Mucosa of descending colon (tissue), 3 donors: ENCODE results near the gene CXXC5. TPM values are rescaled to one million over a fixed set of nuclear protein-coding genes. Genes with fewer than 3 reads are reported as not detected.
"Not testable (repeated sequence)": the region's sequence is repeated elsewhere in the genome, so short reads cannot be mapped to it uniquely, and the experiment has no call there.

Experiments
- ATAC-seq: fragments of 200-7000 bp; cut with Tn5 transposase; one replicate; pipeline ENCODE4 v1.9.1; 2020; ENCODE audit warnings: mild to moderate bottlenecking, moderate library complexity
- DNase-seq, 3 donors: peaks; one replicate each; pipeline ENCODE4 v3.0.0-alpha.2; 2020
- H3K36me3 ChIP-seq: fragments of 200-600 bp; one replicate; pipeline ENCODE4 v1.8.0; 2021; ENCODE audit warnings: low read depth, mild to moderate bottlenecking
- H3K4me1 ChIP-seq: fragments of 200-600 bp; one replicate; pipeline ENCODE4 v1.8.0; 2021; ENCODE audit warnings: low read depth, mild to moderate bottlenecking
- H3K4me3 ChIP-seq: fragments of 200-600 bp; one replicate; pipeline ENCODE4 v1.8.0; 2021; ENCODE audit warnings: mild to moderate bottlenecking
- H3K9me3 ChIP-seq: fragments of 200-600 bp; one replicate; pipeline ENCODE4 v1.8.0; 2021; ENCODE audit warnings: mild to moderate bottlenecking
- intact Hi-C, 2 donors: fragments of 100-400 bp; cut with DNase I in 1 of 2; cut with micrococcal nuclease in 1 of 2; formaldehyde crosslinking; loops; one replicate each; pipeline versions ENCODE4 v1.11.0 to v1.11.1; 2022; cut with DNase I, micrococcal nuclease
- total RNA-seq, 3 donors: library from RNA; stranded (reverse); fragmentation: NEBNext Ultra II Directional in 2 of 3; extraction: Animal tissue kit (Norgen Biotek cat#: 25700) in 2 of 3; gene quantifications; one replicate each; pipeline versions ENCODE4 v1.2.1 to v1.2.4, GENCODE V29; 2021 to 2023
- TF ChIP-seq, protein P1 (sequence below): fragments of 200-600 bp; IDR thresholded peaks from one replicate; pipeline ENCODE4 v1.8.0; 2022; ENCODE audit warnings: antibody characterized with exemption, mild to moderate bottlenecking
- donor health status: DM: no; HTN: no; CAD: no; lungs with moderate emphysema.
- donor health status: DM: no; HTN: no; CAD: no.
- donor health status: DM: no; HTN: yes; CAD: no.

CXXC5 gene
- total RNA-seq, 3 donors from 2014 or later, result 28.1 to 31.0 (median 28.3) TPM

DNA sequence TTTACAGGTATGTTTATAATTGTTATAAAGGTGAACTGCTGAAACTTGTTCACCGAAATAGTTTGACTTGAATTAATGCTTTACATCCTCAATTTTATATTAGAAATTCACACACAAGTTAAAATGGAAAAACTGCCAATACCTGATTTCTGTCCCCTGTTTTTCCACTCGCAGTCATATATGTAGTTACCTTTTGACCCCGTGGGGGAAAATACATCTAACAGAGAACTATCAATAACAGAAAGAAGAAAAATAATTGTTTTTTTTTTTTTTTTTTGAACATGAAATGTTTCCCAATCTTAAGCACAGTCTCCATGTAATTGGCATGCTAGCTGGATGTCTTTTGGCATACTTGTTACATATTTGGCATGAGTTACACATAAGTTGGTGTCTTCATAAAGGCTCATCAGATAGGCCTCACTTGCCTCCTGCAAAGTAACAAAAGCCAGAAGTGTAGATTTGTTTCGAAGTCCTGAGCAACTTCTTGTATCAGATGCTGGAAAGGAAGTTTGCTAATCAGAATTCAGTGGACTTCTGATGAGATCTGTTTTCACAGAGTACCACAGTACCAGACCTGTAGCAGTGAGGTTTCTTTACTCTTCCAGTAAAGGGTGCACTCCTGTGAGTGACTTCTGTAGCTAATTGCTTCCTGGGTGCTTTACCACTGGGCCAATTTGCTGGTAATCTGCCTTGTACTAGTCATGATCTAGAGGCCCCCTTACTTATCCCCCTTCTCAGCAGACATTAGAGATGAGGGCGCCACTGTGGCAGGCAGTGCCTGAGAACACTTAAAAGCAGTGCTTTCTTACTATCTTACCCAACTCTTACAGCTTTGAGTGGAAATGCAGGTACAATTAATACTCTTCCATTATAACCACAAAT lies 36.2 kb upstream of the CXXC5 start:
- Histone ChIP-seq H3K9me3 (no peaks in the 10 kb centered on the region), H3K36me3 (no peaks in the 10 kb centered on the region), H3K4me1 (peaks cover 13% of the 10 kb centered on the region), H3K4me3 (no peak overlapping the region)
- DNase-seq, result no peak
- TF ChIP-seq, protein P1, sequence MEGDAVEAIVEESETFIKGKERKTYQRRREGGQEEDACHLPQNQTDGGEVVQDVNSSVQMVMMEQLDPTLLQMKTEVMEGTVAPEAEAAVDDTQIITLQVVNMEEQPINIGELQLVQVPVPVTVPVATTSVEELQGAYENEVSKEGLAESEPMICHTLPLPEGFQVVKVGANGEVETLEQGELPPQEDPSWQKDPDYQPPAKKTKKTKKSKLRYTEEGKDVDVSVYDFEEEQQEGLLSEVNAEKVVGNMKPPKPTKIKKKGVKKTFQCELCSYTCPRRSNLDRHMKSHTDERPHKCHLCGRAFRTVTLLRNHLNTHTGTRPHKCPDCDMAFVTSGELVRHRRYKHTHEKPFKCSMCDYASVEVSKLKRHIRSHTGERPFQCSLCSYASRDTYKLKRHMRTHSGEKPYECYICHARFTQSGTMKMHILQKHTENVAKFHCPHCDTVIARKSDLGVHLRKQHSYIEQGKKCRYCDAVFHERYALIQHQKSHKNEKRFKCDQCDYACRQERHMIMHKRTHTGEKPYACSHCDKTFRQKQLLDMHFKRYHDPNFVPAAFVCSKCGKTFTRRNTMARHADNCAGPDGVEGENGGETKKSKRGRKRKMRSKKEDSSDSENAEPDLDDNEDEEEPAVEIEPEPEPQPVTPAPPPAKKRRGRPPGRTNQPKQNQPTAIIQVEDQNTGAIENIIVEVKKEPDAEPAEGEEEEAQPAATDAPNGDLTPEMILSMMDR, result no peak
- intact Hi-C loops, result no loop called here
- ATAC-seq, result peak; percentile 22

DNA sequence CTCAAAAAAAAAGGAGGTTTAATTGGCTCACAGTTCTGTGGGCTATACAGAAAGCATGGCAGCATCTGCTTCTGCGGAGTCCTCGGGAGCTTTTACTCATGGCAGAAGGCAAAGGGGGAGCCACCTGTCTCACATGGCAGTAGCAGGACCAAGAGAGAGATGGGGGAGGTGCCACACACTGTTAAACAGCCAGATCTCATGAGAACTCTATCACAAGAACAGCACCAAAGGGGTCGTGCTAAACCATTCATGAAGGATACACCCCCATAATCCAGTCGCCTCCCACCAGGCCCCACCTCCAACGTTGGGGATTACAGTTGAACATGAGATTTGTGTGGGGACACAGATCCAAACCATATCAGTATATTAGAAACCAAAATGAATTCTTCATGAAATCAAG lies 28.3 kb upstream of the CXXC5 start:
- TF ChIP-seq, protein P1, result no peak
- H3K4me1 ChIP-seq, result no peaks in the 10 kb centered on the region
- ATAC-seq (no peak), DNase-seq (no peak)
- H3K36me3 ChIP-seq, result no peaks in the 10 kb centered on the region
- H3K9me3 ChIP-seq, result no peaks in the 10 kb centered on the region
- no peak overlapping the region for H3K4me3 ChIP-seq
- intact Hi-C loops, result no loop called here

DNA sequence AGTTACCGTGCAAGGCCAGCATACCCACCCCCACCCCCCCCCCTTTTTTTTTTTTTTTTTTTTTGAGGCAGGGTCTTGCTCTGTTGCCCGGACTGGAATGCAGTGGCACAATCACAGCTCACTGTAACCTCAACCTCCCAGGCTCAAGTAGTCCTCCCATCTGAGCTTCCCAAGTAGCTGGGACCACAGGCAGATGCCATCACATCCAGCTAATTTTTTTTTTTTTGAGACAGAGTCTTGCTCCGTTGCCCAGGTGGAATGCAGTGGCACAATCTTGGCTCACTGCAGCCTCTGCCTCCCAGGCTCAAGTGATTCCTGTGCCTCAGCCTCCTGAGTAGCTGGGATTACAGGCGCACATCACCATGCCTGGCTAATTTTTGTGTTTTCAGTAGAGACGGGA lies 22.8 kb upstream of the CXXC5 start:
- ATAC-seq, DNase-seq, H3K4me3 ChIP-seq, H3K4me1 ChIP-seq, H3K9me3 ChIP-seq, intact Hi-C loops, H3K36me3 ChIP-seq: not testable (repeated sequence)

DNA sequence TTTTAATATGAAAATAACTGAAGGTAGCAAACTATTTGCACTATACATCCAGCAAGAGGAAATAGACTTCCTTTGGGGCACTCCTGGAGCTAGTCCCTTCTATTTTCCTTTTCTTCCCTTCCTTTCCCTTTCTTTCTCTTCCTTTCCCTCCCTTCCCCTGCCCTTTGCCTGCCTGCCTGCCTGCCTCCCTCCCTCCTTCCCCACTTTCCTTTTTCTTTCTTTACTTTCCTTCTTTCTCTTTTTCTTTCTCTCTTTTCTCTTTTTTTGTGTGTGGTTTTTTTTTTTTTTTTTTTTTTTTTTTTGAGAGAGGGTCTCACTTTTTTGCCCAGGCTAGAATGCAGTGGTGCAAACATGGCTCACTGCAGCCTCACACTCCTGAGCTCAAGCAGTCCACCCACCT lies 17.3 kb upstream of the CXXC5 start:
- H3K36me3 ChIP-seq, result no peaks in the 10 kb centered on the region
- no peak overlapping the region for H3K4me3 ChIP-seq
- H3K9me3 ChIP-seq, result no peaks in the 10 kb centered on the region
- TF ChIP-seq, protein P1, result no peak
- intact Hi-C loops, result loop anchor here (5.0 to 10.0 kb wide), 3 partner anchors 61 to 131 kb away; no protein-coding TSS in a partner anchor
- DNase-seq (no peak), ATAC-seq (no peak)
- peaks cover 18% of the 10 kb centered on the region for H3K4me1 ChIP-seq

DNA sequence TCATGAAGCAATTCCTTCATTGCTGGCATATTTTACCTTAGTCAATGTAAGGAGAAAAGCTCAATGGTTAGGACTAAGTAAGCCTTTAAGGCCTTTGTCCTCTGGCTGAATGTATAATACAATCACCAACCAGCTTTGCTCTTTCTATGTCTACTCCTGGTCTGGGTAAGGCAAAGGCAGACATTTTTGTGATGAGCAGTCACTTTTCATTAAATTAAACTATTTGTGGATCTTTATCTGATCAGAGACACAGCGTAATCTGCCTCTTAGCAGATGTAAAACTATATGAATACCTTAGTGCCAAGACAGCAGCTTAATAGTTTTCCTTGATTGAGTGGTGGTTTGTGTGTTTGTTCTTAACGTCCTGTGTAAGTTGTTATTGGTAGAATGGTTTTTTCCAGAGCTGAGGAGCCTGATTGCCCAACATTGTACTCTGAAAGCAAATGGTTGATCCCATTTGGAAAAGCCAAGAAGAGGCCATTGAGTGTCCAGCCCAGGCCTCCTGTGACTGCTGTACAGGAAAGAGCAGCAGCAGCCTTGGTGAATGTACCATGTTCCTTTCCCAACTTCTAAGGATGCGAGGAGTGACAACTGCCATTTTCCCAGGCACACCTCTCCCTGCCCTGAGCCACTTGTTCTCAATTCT lies 16.5 kb upstream of the CXXC5 start:
- no peak for ATAC-seq
- intact Hi-C loops, result loop anchor here (2.0 to 10.0 kb wide), 4 partner anchors 61 to 133 kb away; no protein-coding TSS in a partner anchor
- TF ChIP-seq, protein P1, result no peak
- H3K36me3 ChIP-seq, result no peaks in the 10 kb centered on the region
- DNase-seq, result no peak
- H3K4me3 ChIP-seq, result no peak overlapping the region
- H3K4me1 ChIP-seq, result peaks cover 26% of the 10 kb centered on the region
- H3K9me3 ChIP-seq, result no peaks in the 10 kb centered on the region
